ENCODE data around the gene RALGAPB. TPM values are rescaled to one million over a fixed set of nuclear protein-coding genes. Genes with fewer than 3 reads are reported as not detected.
A peak's percentile ranks its signal among the peaks of the same experiment; 100 is the strongest.
"Not testable (repeated sequence)": the region's sequence is repeated elsewhere in the genome, so short reads cannot be mapped to it uniquely, and the experiment has no call there.

Gene RALGAPB
- total RNA-seq, 1 experiment from 2014 or later = 24.0 TPM

- Histone ChIP-seq H3K4me2 (ENCODE audit: low read length) (peak overlapping the region; percentile 69), H3K27ac (ENCODE audit: low read depth, low read length) (peak overlapping the region; percentile 15; the same call in 1 of the 2 replicates), H3K4me1 (ENCODE audit: control insufficient read depth in 1 of 2, insufficient read depth in 2 of 2, low read length in 2 of 2) (peaks cover 10 to 14% of the 10 kb centered on the region in 2 experiments), H3K9ac (ENCODE audit: low read length) (peak overlapping the region; percentile 26), H2AFZ (ENCODE audit: low read depth, low read length, poor library complexity, severe bottlenecking) (peak overlapping the region; percentile 75), H3K4me3 (replicated peaks in 1 of 2; ENCODE audit: low read depth in 1 of 2, low read length in 2 of 2) (peak overlapping the region in 1 of 2 experiments; percentile 32; a peak in 2 of 4 replicates)
- CTCF ChIA-PET; DNase-seq (ENCODE audit: low read depth, low spot score); H3K9me2 ChIP-seq (ENCODE audit: insufficient read depth); H3K27me3 ChIP-seq (ENCODE audit: insufficient read depth, low read length); RAD21 ChIA-PET (ENCODE audit: low non-redundant PET in 1 of 2, low total read pairs in 2 of 2, uncharacterized antibody in 2 of 2, unreplicated experiment in 2 of 2); H3K9me3 ChIP-seq (ENCODE audit: control insufficient read depth in 1 of 2, insufficient read depth in 1 of 2, low read depth in 1 of 2, low read length in 2 of 2); H3K36me3 ChIP-seq (ENCODE audit: control insufficient read depth in 1 of 2, insufficient read depth in 2 of 2, low read length in 2 of 2); H3K79me2 ChIP-seq (ENCODE audit: insufficient read depth, low read length); intact Hi-C loops (cut with micrococcal nuclease); POLR2A ChIA-PET; H4K20me1 ChIP-seq (ENCODE audit: insufficient read depth); BruUV-seq (replicated peaks): not testable (repeated sequence)
- peak; percentile 59 for ATAC-seq
Measured at GRCh38 chr20:38460631-38461030, 12.0 kb upstream of the RALGAPB start.

- H2AFZ ChIP-seq (ENCODE audit: low read depth, low read length, poor library complexity, severe bottlenecking); H4K20me1 ChIP-seq (ENCODE audit: insufficient read depth); DNase-seq (ENCODE audit: low read depth, low spot score); RAD21 ChIA-PET (ENCODE audit: low non-redundant PET in 1 of 2, low total read pairs in 2 of 2, uncharacterized antibody in 2 of 2, unreplicated experiment in 2 of 2); H3K27me3 ChIP-seq (ENCODE audit: insufficient read depth, low read length); intact Hi-C loops (cut with micrococcal nuclease); H3K36me3 ChIP-seq (ENCODE audit: control insufficient read depth in 1 of 2, insufficient read depth in 2 of 2, low read length in 2 of 2); H3K27ac ChIP-seq (ENCODE audit: low read depth, low read length); H3K9me2 ChIP-seq (ENCODE audit: insufficient read depth); H3K4me2 ChIP-seq (ENCODE audit: low read length); CTCF ChIA-PET; H3K9me3 ChIP-seq (ENCODE audit: control insufficient read depth in 1 of 2, insufficient read depth in 1 of 2, low read depth in 1 of 2, low read length in 2 of 2); BruUV-seq (replicated peaks); H3K79me2 ChIP-seq (ENCODE audit: insufficient read depth, low read length); H3K9ac ChIP-seq (ENCODE audit: low read length); ATAC-seq; H3K4me3 ChIP-seq (replicated peaks in 1 of 2; ENCODE audit: low read depth in 1 of 2, low read length in 2 of 2): not testable (repeated sequence)
- H3K4me1 ChIP-seq (ENCODE audit: control insufficient read depth in 1 of 2, insufficient read depth in 2 of 2, low read length in 2 of 2) = peaks cover 10 to 14% of the 10 kb centered on the region in 2 experiments
- POLR2A ChIA-PET = interaction anchor here (0.6 kb wide), 1 partner anchor 9 kb away, joined by 3 read pairs; no protein-coding TSS in a partner anchor
Measured at GRCh38 chr20:38461167-38461566, 11.5 kb upstream of the RALGAPB start.

GRCh38 chr20:38461569-38461968, 11.1 kb upstream of the RALGAPB start:
- H3K9me2 ChIP-seq (ENCODE audit: insufficient read depth); H2AFZ ChIP-seq (ENCODE audit: low read depth, low read length, poor library complexity, severe bottlenecking); H3K9me3 ChIP-seq (ENCODE audit: control insufficient read depth in 1 of 2, insufficient read depth in 1 of 2, low read depth in 1 of 2, low read length in 2 of 2); H4K20me1 ChIP-seq (ENCODE audit: insufficient read depth); H3K27me3 ChIP-seq (ENCODE audit: insufficient read depth, low read length); H3K4me2 ChIP-seq (ENCODE audit: low read length); CTCF ChIA-PET; H3K9ac ChIP-seq (ENCODE audit: low read length); BruUV-seq (replicated peaks); H3K36me3 ChIP-seq (ENCODE audit: control insufficient read depth in 1 of 2, insufficient read depth in 2 of 2, low read length in 2 of 2); H3K4me3 ChIP-seq (replicated peaks in 1 of 2; ENCODE audit: low read depth in 1 of 2, low read length in 2 of 2); H3K27ac ChIP-seq (ENCODE audit: low read depth, low read length); ATAC-seq; intact Hi-C loops (cut with micrococcal nuclease); RAD21 ChIA-PET (ENCODE audit: low non-redundant PET in 1 of 2, low total read pairs in 2 of 2, uncharacterized antibody in 2 of 2, unreplicated experiment in 2 of 2); H3K79me2 ChIP-seq (ENCODE audit: insufficient read depth, low read length); DNase-seq (ENCODE audit: low read depth, low spot score): not testable (repeated sequence)
- peaks cover 10 to 14% of the 10 kb centered on the region in 2 experiments for H3K4me1 ChIP-seq (ENCODE audit: control insufficient read depth in 1 of 2, insufficient read depth in 2 of 2, low read length in 2 of 2)
- POLR2A ChIA-PET = interaction anchor here (0.6 kb wide), 1 partner anchor 10 kb away, joined by 3 read pairs; no protein-coding TSS in a partner anchor

Data from HCT116 (cell line).